NT2/D1 (cell line): ENCODE data around the gene ADTRP.

Experiments used
- SUZ12 ChIP-seq: IDR thresholded peaks from 2 replicates; pipeline ENCODE4 v1.6.1; 2011; ENCODE audit not compliant: insufficient read length, insufficient read depth; ENCODE audit errors: extremely low read depth
- ZNF274 ChIP-seq: IDR thresholded peaks from 2 replicates; pipeline ENCODE4 v1.6.1; 2011; ENCODE audit warnings: mild to moderate bottlenecking, low read depth, low read length

- TF ChIP-seq SUZ12 (no peak), ZNF274 (no peak)
Observed at GRCh38 chr6:11681357-11681756, 97.2 kb downstream of the ADTRP start.
